C4-2B (cell line): ENCODE data around the gene BDH1.

Source experiments
- CTCF ChIP-seq: fragments of 450-650 bp; conservative IDR thresholded peaks from 2 replicates; pipeline ENCODE4 v1.5.1; 2017; ENCODE audit warnings: mild to moderate bottlenecking
- ZFX ChIP-seq: fragments of 450-650 bp; IDR thresholded peaks from 2 replicates; pipeline ENCODE4 v1.6.1; 2017

DNA sequence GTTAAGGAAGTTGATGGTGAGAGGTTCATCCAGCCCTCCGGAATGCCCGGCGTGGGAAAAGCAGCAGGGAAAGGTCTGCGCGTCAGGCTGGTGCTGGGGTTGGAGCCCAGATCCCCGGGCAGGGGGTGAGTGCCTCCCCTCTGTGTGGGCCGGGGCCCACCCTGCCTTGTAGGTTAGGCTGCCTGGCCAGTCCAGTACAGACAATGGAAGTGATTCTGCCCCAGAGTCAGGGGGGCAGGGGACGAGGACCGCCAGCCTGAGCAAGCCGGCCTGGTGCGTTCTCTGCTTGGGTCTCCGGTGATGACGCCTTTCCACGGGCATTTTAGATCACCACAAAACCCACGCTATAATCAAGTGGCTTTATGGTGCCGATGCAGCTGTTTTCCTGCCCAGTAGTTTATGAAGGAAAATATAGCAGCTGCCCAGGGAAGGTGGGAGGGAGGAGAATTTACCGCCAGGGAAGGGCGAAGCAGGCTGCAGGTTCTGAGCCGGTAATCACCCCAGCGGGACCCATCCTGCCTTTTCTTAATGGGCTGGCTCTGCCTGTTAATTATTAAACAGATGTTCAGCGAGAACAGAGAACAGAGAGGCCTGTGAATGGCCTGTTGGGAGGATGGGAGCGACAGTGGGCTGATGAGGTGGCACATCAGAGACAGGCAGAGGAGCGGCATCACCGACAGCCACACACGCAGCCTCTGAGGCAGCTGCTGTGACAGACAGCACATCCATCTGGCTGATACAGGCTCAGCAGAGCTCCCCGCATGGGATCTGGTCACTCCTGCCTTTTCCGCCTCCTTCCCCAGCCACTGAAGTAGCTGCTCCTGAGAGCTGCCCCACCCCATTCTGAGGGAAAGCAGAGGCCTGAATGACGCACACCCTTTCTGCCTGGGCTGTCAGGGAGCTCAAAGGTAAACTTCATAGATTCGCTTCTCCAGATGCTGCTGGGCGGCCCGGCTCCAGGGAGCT is 35.2 kb downstream of the BDH1 start:
- TF ChIP-seq CTCF (no peak), ZFX (no peak)
